Karpas-422 (cell line): ENCODE measurements around the gene MAGOH. TPM values are rescaled to one million over a fixed set of nuclear protein-coding genes. Genes with fewer than 3 reads are reported as not detected.

Experiments used
- DNase-seq: peaks from one replicate; pipeline ENCODE4 v3.0.0-alpha.2; 2015
- H2AFZ ChIP-seq: fragments of 200-600 bp; sonication (generic); 2 replicates; pipeline ENCODE4 v1.6.1; 2014; ENCODE audit warnings: antibody characterized with exemption, low read length, mixed read lengths
- H3K27ac ChIP-seq: fragments of 200-600 bp; sonication (generic); 2 replicates; pipeline ENCODE4 v1.5.1; 2014; ENCODE audit warnings: mild to moderate bottlenecking, low read length, moderate library complexity
- H3K27me3 ChIP-seq: fragments of 200-600 bp; sonication (generic); 2 replicates; pipeline ENCODE4 v1.6.1; 2014; ENCODE audit warnings: low read length, mixed read lengths
- H3K36me3 ChIP-seq: fragments of 200-600 bp; sonication (generic); 2 replicates; pipeline ENCODE4 v1.6.1; 2014; ENCODE audit warnings: low read length, mixed read lengths; ENCODE audit not compliant: insufficient read depth
- H3K4me1 ChIP-seq: fragments of 200-600 bp; sonication (generic); 2 replicates; pipeline ENCODE4 v1.6.1; 2014; ENCODE audit warnings: mild to moderate bottlenecking, low read length, mixed read lengths
- H3K4me2 ChIP-seq: fragments of 200-600 bp; sonication (generic); 2 replicates; pipeline ENCODE4 v1.6.1; 2014; ENCODE audit warnings: low read length, low read depth, mild to moderate bottlenecking; ENCODE audit not compliant: poor library complexity, severe bottlenecking
- H3K4me3 ChIP-seq: fragments of 200-600 bp; sonication (generic); 2 replicates; pipeline ENCODE4 v1.5.1; 2014; ENCODE audit warnings: mild to moderate bottlenecking, antibody characterized with exemption, low read length, mixed read lengths
- H3K79me2 ChIP-seq: fragments of 200-600 bp; sonication (generic); 2 replicates; pipeline ENCODE4 v1.6.1; 2014; ENCODE audit warnings: mild to moderate bottlenecking, low read length, mixed read lengths
- H3K9ac ChIP-seq: fragments of 200-600 bp; sonication (generic); 2 replicates; pipeline ENCODE4 v1.6.0; 2014; ENCODE audit warnings: low read length
- H3K9me2 ChIP-seq: fragments of 200-600 bp; sonication (generic), shearing (Covaris generic); replicated peaks from 2 replicates; pipeline ENCODE4 v1.6.0; 2014; ENCODE audit warnings: mild to moderate bottlenecking, low read length, moderate library complexity; ENCODE audit not compliant: insufficient read depth
- H3K9me3 ChIP-seq: fragments of 300-700, 200-600 bp; sonication (generic); 2 replicates; pipeline ENCODE4 v1.6.1; 2014; ENCODE audit warnings: low read length, mixed read lengths
- H4K20me1 ChIP-seq: fragments of 200-600 bp; sonication (generic); 2 replicates; pipeline ENCODE4 v1.6.1; 2014; ENCODE audit warnings: mild to moderate bottlenecking, antibody characterized with exemption, low read length, low read depth; ENCODE audit not compliant: insufficient read depth
- total RNA-seq: library from RNA; depleted of rRNA; stranded (reverse); fragments of >200 nt; shearing (Covaris generic); gene quantifications from 2 replicates; pipeline ENCODE4 v1.2.3, GENCODE V29; 2014; ENCODE audit warnings: low replicate concordance

Gene MAGOH
- total RNA-seq, 1 experiment from 2014 or later: 67.1 TPM

GRCh38 chr1:53255031-53255430 is 16.7 kb upstream of the MAGOH start:
- no peaks in the 10 kb centered on the region for H3K9me2 ChIP-seq
- no peaks in the 10 kb centered on the region for H3K27me3 ChIP-seq
- H3K4me3 ChIP-seq: no peak overlapping the region
- no peak overlapping the region for H3K27ac ChIP-seq
- no peak overlapping the region for H3K4me2 ChIP-seq
- no peak overlapping the region for H2AFZ ChIP-seq
- H4K20me1 ChIP-seq: no peaks in the 10 kb centered on the region
- no peaks in the 10 kb centered on the region for H3K9me3 ChIP-seq
- H3K9ac ChIP-seq: no peak overlapping the region
- H3K36me3 ChIP-seq: peaks cover 80% of the 10 kb centered on the region; the same call in 1 of the 2 replicates
- no peaks in the 10 kb centered on the region for H3K4me1 ChIP-seq
- H3K79me2 ChIP-seq: no peaks in the 10 kb centered on the region
- no peak for DNase-seq

GRCh38 chr1:53254011-53254640 is 15.8 kb upstream of the MAGOH start:
- H3K27ac ChIP-seq: no peak overlapping the region
- peaks cover 81% of the 10 kb centered on the region; the same call in 1 of the 2 replicates for H3K36me3 ChIP-seq
- H3K4me2 ChIP-seq: no peak overlapping the region

GRCh38 chr1:53250325-53250724 is 12.0 kb upstream of the MAGOH start:
- H3K9me3 ChIP-seq: no peaks in the 10 kb centered on the region
- H3K9me2 ChIP-seq: no peaks in the 10 kb centered on the region
- H3K36me3 ChIP-seq: peaks cover 79% of the 10 kb centered on the region; the same call in 1 of the 2 replicates
- no peaks in the 10 kb centered on the region for H3K27me3 ChIP-seq
- H2AFZ ChIP-seq: no peak overlapping the region
- H3K79me2 ChIP-seq: no peaks in the 10 kb centered on the region
- no peak overlapping the region for H3K4me2 ChIP-seq
- H3K27ac ChIP-seq: no peak overlapping the region
- H3K4me3 ChIP-seq: no peak overlapping the region
- H4K20me1 ChIP-seq: no peaks in the 10 kb centered on the region
- H3K4me1 ChIP-seq: peaks cover 17% of the 10 kb centered on the region
- DNase-seq: no peak
- no peak overlapping the region for H3K9ac ChIP-seq

More at GRCh38 chr1:53254011-53254640, 15.8 kb upstream of the MAGOH start:
- Histone ChIP-seq H3K4me3 (no peak overlapping the region), H3K9me3 (no peaks in the 10 kb centered on the region), H3K9me2 (no peaks in the 10 kb centered on the region), H3K27me3 (no peaks in the 10 kb centered on the region), H3K9ac (no peak overlapping the region), H3K4me1 (no peaks in the 10 kb centered on the region), H2AFZ (no peak overlapping the region), H4K20me1 (no peaks in the 10 kb centered on the region), H3K79me2 (no peaks in the 10 kb centered on the region)
- no peak for DNase-seq

GRCh38 chr1:53249706-53250105 is 11.4 kb upstream of the MAGOH start:
- no peaks in the 10 kb centered on the region for H4K20me1 ChIP-seq
- no peaks in the 10 kb centered on the region for H3K27me3 ChIP-seq
- H3K9me3 ChIP-seq: no peaks in the 10 kb centered on the region
- H3K4me1 ChIP-seq: peaks cover 17% of the 10 kb centered on the region
- H3K4me2 ChIP-seq: no peak overlapping the region
- no peak overlapping the region for H2AFZ ChIP-seq
- H3K4me3 ChIP-seq: no peak overlapping the region
- H3K79me2 ChIP-seq: no peaks in the 10 kb centered on the region
- peaks cover 73% of the 10 kb centered on the region; the same call in 1 of the 2 replicates for H3K36me3 ChIP-seq
- no peak for DNase-seq
- H3K9ac ChIP-seq: no peak overlapping the region
- H3K27ac ChIP-seq: no peak overlapping the region
- H3K9me2 ChIP-seq: no peaks in the 10 kb centered on the region

GRCh38 chr1:53246261-53247134 is 8.2 kb upstream of the MAGOH start:
- H3K27ac ChIP-seq: no peak overlapping the region
- H3K9me2 ChIP-seq: no peaks in the 10 kb centered on the region
- no peaks in the 10 kb centered on the region for H3K9me3 ChIP-seq
- peaks cover 17% of the 10 kb centered on the region for H3K4me1 ChIP-seq
- no peaks in the 10 kb centered on the region for H4K20me1 ChIP-seq
- no peaks in the 10 kb centered on the region for H3K27me3 ChIP-seq
- DNase-seq: no peak
- H2AFZ ChIP-seq: no peak overlapping the region
- no peaks in the 10 kb centered on the region for H3K79me2 ChIP-seq
- H3K4me3 ChIP-seq: no peak overlapping the region
- peaks cover 58% of the 10 kb centered on the region; the same call in 1 of the 2 replicates for H3K36me3 ChIP-seq
- H3K9ac ChIP-seq: no peak overlapping the region
- no peak overlapping the region for H3K4me2 ChIP-seq

- H3K27ac ChIP-seq: no peak overlapping the region
- H3K9me2 ChIP-seq: no peaks in the 10 kb centered on the region
- H3K4me1 ChIP-seq: peaks cover 20% of the 10 kb centered on the region
- no peaks in the 10 kb centered on the region for H3K79me2 ChIP-seq
- DNase-seq: no peak
- H2AFZ ChIP-seq: no peak overlapping the region
- H3K4me2 ChIP-seq: no peak overlapping the region
- H4K20me1 ChIP-seq: no peaks in the 10 kb centered on the region
- no peaks in the 10 kb centered on the region for H3K27me3 ChIP-seq
- no peak overlapping the region for H3K4me3 ChIP-seq
- no peaks in the 10 kb centered on the region for H3K9me3 ChIP-seq
- H3K36me3 ChIP-seq: peaks cover 39% of the 10 kb centered on the region; the same call in 1 of the 2 replicates
- H3K9ac ChIP-seq: no peak overlapping the region
Observed at GRCh38 chr1:53244141-53244540, 5.8 kb upstream of the MAGOH start.

GRCh38 chr1:53242381-53242780 is 4.1 kb upstream of the MAGOH start:
- Histone ChIP-seq H3K27me3 (no peaks in the 10 kb centered on the region), H3K4me2 (no peak overlapping the region), H3K27ac (no peak overlapping the region), H3K4me1 (peaks cover 26% of the 10 kb centered on the region), H3K9me2 (no peaks in the 10 kb centered on the region), H3K9ac (no peak overlapping the region), H3K36me3 (peaks cover 24% of the 10 kb centered on the region; the same call in 1 of the 2 replicates), H3K9me3 (no peaks in the 10 kb centered on the region), H2AFZ (no peak overlapping the region), H3K4me3 (no peak overlapping the region), H3K79me2 (peaks cover 10% of the 10 kb centered on the region), H4K20me1 (peaks cover 5% of the 10 kb centered on the region; the same call in 1 of the 2 replicates)
- no peak for DNase-seq

- H3K9me2 ChIP-seq: no peaks in the 10 kb centered on the region
- peaks cover 26% of the 10 kb centered on the region for H3K4me1 ChIP-seq
- no peak overlapping the region for H2AFZ ChIP-seq
- no peak overlapping the region for H3K27ac ChIP-seq
- no peaks in the 10 kb centered on the region for H3K9me3 ChIP-seq
- H4K20me1 ChIP-seq: peaks cover 5% of the 10 kb centered on the region; the same call in 1 of the 2 replicates
- H3K4me3 ChIP-seq: no peak overlapping the region
- DNase-seq: no peak
- H3K4me2 ChIP-seq: no peak overlapping the region
- no peaks in the 10 kb centered on the region for H3K27me3 ChIP-seq
- peaks cover 15% of the 10 kb centered on the region for H3K79me2 ChIP-seq
- H3K9ac ChIP-seq: no peak overlapping the region
- H3K36me3 ChIP-seq: peaks cover 19% of the 10 kb centered on the region; the same call in 1 of the 2 replicates
Observed at GRCh38 chr1:53241828-53242227, 3.5 kb upstream of the MAGOH start.
